ENCODE data around the gene TMEM176A.
A peak's percentile ranks its signal among the peaks of the same experiment; 100 is the strongest.
"Not testable (repeated sequence)": the region's sequence is repeated elsewhere in the genome, so short reads cannot be mapped to it uniquely, and the experiment has no call there.

TMEM176A gene

DNA sequence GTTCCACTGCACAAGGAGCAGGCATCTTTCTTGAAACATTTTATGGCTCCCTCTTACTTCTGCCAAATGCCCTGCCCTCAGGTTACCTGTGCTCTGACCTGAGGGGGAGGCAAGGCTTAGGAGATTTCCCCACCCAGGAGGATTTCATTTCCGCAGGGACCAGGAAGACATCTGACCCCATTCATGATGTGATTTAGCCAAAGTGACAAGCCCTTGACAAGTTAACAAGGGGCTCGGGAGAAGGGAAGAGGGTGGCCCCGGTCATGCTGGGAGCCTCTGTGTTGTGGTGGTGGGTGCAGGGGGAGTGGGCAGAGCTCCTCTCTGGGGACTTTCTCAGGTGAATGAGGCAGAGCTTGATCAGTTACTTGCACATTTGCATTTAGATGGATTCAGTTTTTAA, 44.4 kb upstream of the TMEM176A start:
- ChIA-PET POLR2A (interaction anchor here (1.0 kb wide), 1 partner anchor 23 kb away, joined by 3 read pairs; no protein-coding TSS in a partner anchor), CTCF (interaction anchor here (0.7 to 4.8 kb wide), 9 partner anchors 10 to 478 kb away, joined by 3 to 31 read pairs (median 5); no protein-coding TSS in a partner anchor)
- TF ChIP-seq CTCF (IDR thresholded peaks at IDR 0.05; ENCODE audit: control extremely low read depth, extremely low read depth, low read depth, missing control alignments), result no peak
- DNase-seq (ENCODE audit: extremely low spot score), result no peak

DNA sequence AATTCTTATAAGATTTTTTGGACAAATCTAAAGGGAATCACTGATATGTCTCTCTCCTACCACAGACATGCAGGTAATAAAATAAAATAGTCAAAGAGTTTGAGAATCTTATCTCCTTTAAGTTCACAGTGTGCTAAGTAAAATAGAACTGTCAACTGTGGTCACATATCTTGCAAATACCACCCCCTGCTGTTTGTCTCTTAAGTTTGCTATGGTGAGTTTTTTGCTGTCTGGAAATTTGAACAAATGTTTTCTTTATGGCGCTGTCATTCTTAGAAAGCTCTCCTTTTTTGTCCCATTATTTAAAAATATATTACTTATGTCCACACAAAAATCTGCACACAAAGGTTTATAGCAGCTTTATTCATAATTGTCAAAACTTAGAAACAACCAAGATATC, 43.7 kb upstream of the TMEM176A start:
- CTCF ChIA-PET, result interaction anchor here (0.7 to 4.8 kb wide), 10 partner anchors 10 to 323 kb away, joined by 3 to 31 read pairs (median 4); partner anchors contain the start of gene GIMAP1
- POLR2A ChIA-PET, result no interaction called here
- DNase-seq (ENCODE audit: extremely low spot score), result peak; percentile 40
- peak; percentile 41 for TF ChIP-seq CTCF (IDR thresholded peaks at IDR 0.05; ENCODE audit: control extremely low read depth, extremely low read depth, low read depth, missing control alignments)

DNA sequence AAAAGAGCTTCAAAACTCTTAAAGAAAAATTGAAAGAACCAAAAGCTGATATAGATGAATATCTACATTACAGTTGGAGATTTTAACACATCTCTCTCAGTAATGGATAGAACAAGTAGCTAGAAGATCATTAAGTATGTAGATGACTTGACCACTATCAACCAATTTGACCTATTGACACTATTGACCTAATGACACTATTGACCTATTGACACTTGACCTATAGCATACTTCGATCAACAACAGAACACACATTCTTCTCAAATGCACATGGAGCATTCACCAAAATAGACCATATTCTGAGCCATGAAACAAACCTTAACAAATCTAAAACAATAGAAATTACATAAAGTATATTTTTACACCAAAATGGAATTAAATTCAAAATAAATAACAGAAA, 41.1 kb upstream of the TMEM176A start:
- CTCF ChIA-PET, result interaction anchor here (1.3 to 1.6 kb wide), 2 partner anchors 304 to 312 kb away, joined by 4 to 6 read pairs; no protein-coding TSS in a partner anchor
- DNase-seq (ENCODE audit: extremely low spot score), result no peak
- POLR2A ChIA-PET, result no interaction called here
- no peak for TF ChIP-seq CTCF (IDR thresholded peaks at IDR 0.05; ENCODE audit: control extremely low read depth, extremely low read depth, low read depth, missing control alignments)

- DNase-seq (ENCODE audit: extremely low spot score), result no peak
- TF ChIP-seq CTCF (IDR thresholded peaks at IDR 0.05; ENCODE audit: control extremely low read depth, extremely low read depth, low read depth, missing control alignments), result no peak
- POLR2A ChIA-PET, result no interaction called here
- CTCF ChIA-PET, result interaction anchor here (3.5 kb wide), 1 partner anchor 13 kb away, joined by 11 read pairs; no protein-coding TSS in a partner anchor
These were observed 34.2 kb upstream of the TMEM176A start for GRCh38 chr7:150766334-150766709.

DNA sequence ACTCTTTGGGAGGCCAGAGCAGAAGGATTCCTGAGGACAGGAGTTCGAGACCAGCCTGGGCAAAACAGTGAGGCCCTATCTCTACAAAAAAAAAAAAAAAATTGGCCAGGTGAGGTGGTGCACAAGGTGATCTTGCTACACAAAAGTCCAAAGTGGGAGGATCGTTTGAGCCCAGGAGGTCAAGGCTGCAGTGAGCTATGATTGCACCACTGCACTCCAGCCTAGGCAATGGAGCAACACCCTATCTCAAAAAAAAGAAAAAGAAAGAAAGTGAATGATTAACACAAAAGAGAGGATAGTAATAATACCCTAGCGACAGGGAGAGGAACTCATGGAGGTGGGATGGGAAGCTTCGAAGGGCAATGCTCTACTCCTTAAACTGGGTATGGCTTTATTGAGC, 30.8 kb upstream of the TMEM176A start:
- no peak for TF ChIP-seq CTCF (IDR thresholded peaks at IDR 0.05; ENCODE audit: control extremely low read depth, extremely low read depth, low read depth, missing control alignments)
- CTCF ChIA-PET, result interaction anchor here (1.5 to 1.7 kb wide), 2 partner anchors 9 to 24 kb away, joined by 4 to 8 read pairs; no protein-coding TSS in a partner anchor
- DNase-seq (ENCODE audit: extremely low spot score), result no peak
- POLR2A ChIA-PET, result interaction anchor here (0.6 kb wide), 1 partner anchor 9 kb away, joined by 3 read pairs; no protein-coding TSS in a partner anchor

DNA sequence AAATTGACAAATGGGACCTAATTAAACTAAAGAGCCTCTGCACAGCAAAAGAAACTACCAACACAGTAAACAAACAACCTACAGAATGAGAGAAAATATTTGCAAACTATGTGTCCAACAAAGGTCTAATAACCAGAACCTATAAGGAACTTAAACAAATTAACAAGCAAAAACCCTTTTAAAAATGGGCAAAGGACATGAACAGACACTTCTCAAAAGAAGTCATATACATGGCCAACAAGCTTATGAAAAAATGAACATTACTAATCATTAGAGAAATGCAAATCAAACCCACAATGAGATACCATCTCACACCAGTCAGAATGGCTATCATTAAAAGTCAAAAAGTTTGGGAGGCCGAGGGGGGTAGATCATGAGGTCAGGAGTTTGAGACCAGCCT, 26.4 kb upstream of the TMEM176A start:
- POLR2A ChIA-PET; CTCF ChIA-PET; DNase-seq (ENCODE audit: extremely low spot score): not testable (repeated sequence)

DNA sequence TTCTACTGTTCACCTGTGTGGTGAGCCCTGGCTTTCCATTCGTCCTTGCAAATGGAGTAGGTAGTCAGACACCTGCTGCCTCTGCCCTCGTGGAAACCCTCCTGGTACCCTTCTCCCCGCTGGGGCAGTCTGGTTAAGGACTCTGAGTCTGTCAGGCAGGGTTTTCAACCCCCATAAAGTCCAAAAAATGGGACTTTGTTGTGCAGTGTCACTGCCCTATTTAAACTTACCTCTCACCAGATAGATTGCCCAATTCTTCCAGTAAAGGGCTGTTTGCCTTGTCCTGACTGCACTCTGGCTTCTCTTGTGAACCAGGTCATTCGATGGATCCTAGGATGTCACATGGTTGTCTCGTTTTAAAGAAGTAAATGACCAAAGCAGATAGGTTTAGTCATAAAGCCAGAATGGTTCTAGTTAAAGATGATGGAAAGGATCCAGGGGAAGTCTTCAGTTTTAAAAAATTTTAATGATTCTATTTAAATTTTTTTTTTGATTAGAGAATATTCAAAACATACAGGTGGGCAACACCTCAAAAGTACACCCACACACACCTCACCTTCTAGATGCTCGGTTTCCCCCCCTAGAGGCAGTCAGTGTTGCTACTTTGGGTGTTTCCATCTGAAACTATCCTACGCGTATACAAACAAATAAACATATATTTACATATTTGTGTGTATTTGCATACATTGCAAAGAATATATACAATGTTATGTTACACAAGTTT, 22.4 kb upstream of the TMEM176A start:
- no peak for TF ChIP-seq CTCF (IDR thresholded peaks at IDR 0.05; ENCODE audit: control extremely low read depth, extremely low read depth, low read depth, missing control alignments)
- ChIA-PET CTCF (interaction anchor here (0.8 to 2.4 kb wide), 20 partner anchors 9 to 1157 kb away, joined by 3 to 11 read pairs (median 4); partner anchors contain the start of genes GIMAP8, TMEM176A and TMEM176B), POLR2A (no interaction called here)
- DNase-seq (ENCODE audit: extremely low spot score), result no peak
